ENCODE results near the gene CFL2.

DNA sequence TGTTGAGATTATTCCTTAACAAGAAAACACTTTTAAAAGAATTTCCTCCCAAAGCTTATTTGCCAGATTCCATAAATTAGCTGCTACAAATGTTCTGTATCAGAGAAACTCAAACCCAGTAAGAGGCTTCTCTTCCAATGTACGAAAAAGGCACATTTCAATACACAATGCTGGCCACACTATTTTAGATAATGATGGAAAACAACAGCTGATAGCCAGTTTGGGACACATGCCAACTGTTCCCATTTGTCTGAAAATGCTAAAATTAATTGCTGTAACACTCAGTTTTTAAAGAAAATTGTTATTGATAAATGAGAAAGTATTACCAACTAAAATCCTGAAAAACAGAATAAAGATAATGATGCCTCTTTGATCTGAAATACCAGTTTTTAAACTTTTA is 4.4 kb downstream of the CFL2 start:
- TF ChIP-seq, protein P1, sequence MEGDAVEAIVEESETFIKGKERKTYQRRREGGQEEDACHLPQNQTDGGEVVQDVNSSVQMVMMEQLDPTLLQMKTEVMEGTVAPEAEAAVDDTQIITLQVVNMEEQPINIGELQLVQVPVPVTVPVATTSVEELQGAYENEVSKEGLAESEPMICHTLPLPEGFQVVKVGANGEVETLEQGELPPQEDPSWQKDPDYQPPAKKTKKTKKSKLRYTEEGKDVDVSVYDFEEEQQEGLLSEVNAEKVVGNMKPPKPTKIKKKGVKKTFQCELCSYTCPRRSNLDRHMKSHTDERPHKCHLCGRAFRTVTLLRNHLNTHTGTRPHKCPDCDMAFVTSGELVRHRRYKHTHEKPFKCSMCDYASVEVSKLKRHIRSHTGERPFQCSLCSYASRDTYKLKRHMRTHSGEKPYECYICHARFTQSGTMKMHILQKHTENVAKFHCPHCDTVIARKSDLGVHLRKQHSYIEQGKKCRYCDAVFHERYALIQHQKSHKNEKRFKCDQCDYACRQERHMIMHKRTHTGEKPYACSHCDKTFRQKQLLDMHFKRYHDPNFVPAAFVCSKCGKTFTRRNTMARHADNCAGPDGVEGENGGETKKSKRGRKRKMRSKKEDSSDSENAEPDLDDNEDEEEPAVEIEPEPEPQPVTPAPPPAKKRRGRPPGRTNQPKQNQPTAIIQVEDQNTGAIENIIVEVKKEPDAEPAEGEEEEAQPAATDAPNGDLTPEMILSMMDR (IDR thresholded peaks at IDR 0.05), result no peak
- TF ChIP-seq POLR2A (IDR thresholded peaks at IDR 0.05) (no peak), POLR2AphosphoS5 (IDR thresholded peaks at IDR 0.05) (no peak)
